ENCODE measurements around the gene AZU1. TPM values are rescaled to one million over a fixed set of nuclear protein-coding genes. Genes with fewer than 3 reads are reported as not detected.
A peak's percentile ranks its signal among the peaks of the same experiment; 100 is the strongest.

Gene AZU1
- total RNA-seq, 1 experiment from 2014 or later = 5.8 TPM

DNA sequence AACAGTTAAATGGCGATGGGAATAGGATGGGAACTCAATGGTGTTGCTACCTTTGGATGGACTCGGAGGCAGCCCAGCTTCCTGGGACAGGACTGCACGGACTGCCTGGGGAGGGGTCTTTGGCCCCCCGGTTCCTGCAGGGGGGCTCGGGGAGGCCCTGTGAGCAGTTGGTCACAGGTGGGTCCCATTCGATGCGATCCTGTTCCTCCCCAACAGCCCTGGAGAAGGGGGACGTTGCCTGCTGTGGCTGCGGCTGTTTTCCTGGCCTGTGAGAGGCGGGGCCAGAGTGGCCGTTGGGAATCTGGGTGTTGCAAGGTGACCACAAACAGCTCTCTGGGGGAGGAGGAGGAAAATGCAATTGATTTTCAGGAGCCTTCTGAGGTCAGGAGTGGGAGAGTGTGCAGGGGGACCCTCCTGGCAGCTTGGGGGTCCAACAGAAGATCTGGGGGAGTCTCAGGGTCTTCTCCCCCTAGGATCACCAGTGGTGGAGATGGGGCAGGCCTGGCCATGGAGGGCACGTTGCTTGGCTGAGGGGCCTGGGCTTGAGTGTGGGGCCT lies 4.0 kb upstream of the AZU1 start:
- peak overlapping the region; percentile 90 for H3K27ac ChIP-seq (ENCODE audit: low read length)
- peaks cover 10% of the 10 kb centered on the region for H3K4me1 ChIP-seq (ENCODE audit: control insufficient read depth, insufficient read depth, low read length)
- peak overlapping the region in 1 of 2 experiments; percentile 15; a peak in 1 of 4 replicates for H3K4me3 ChIP-seq (ENCODE audit: low read depth in 2 of 2, low read length in 2 of 2)
- no peaks in the 10 kb centered on the region for H3K27me3 ChIP-seq (ENCODE audit: control insufficient read depth, insufficient read depth, low read length)
- in situ Hi-C loops (cut with HindIII; ENCODE audit: low pct_unique_long_range_greater_than_20kb, low sequenced_read_pairs) (no loop called here), intact Hi-C loops (cut with micrococcal nuclease; ENCODE audit: unreplicated experiment) (no loop called here)
- DNase-seq (ENCODE audit: low read depth, low spot score) = no peak
- no peaks in the 10 kb centered on the region for H3K9me3 ChIP-seq (ENCODE audit: control insufficient read depth, insufficient read depth, low read depth, low read length)
- TSS peak; percentile 97 for BruUV-seq (replicated peaks)
- ChIA-PET POLR2A (no interaction called here), CTCF (no interaction called here)
- TF ChIP-seq TCF7L2 (IDR thresholded peaks at IDR 0.05; ENCODE audit: low read depth, low read length) (no peak), POLR2AphosphoS5 (IDR thresholded peaks at IDR 0.05; ENCODE audit: low read depth, low read length) (0 out of 2 replicates have a peak, but pooled peaks have one; percentile 21), SIN3A (IDR thresholded peaks at IDR 0.05; ENCODE audit: borderline replicate concordance, insufficient read depth, low read depth, low read length) (no peak)
- TF ChIP-seq, protein P1, sequence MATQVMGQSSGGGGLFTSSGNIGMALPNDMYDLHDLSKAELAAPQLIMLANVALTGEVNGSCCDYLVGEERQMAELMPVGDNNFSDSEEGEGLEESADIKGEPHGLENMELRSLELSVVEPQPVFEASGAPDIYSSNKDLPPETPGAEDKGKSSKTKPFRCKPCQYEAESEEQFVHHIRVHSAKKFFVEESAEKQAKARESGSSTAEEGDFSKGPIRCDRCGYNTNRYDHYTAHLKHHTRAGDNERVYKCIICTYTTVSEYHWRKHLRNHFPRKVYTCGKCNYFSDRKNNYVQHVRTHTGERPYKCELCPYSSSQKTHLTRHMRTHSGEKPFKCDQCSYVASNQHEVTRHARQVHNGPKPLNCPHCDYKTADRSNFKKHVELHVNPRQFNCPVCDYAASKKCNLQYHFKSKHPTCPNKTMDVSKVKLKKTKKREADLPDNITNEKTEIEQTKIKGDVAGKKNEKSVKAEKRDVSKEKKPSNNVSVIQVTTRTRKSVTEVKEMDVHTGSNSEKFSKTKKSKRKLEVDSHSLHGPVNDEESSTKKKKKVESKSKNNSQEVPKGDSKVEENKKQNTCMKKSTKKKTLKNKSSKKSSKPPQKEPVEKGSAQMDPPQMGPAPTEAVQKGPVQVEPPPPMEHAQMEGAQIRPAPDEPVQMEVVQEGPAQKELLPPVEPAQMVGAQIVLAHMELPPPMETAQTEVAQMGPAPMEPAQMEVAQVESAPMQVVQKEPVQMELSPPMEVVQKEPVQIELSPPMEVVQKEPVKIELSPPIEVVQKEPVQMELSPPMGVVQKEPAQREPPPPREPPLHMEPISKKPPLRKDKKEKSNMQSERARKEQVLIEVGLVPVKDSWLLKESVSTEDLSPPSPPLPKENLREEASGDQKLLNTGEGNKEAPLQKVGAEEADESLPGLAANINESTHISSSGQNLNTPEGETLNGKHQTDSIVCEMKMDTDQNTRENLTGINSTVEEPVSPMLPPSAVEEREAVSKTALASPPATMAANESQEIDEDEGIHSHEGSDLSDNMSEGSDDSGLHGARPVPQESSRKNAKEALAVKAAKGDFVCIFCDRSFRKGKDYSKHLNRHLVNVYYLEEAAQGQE (IDR thresholded peaks at IDR 0.05; ENCODE audit: insufficient read depth in 1 of 2, low read depth in 2 of 2, low read length in 1 of 2) = no peak
- TF ChIP-seq, protein P2, sequence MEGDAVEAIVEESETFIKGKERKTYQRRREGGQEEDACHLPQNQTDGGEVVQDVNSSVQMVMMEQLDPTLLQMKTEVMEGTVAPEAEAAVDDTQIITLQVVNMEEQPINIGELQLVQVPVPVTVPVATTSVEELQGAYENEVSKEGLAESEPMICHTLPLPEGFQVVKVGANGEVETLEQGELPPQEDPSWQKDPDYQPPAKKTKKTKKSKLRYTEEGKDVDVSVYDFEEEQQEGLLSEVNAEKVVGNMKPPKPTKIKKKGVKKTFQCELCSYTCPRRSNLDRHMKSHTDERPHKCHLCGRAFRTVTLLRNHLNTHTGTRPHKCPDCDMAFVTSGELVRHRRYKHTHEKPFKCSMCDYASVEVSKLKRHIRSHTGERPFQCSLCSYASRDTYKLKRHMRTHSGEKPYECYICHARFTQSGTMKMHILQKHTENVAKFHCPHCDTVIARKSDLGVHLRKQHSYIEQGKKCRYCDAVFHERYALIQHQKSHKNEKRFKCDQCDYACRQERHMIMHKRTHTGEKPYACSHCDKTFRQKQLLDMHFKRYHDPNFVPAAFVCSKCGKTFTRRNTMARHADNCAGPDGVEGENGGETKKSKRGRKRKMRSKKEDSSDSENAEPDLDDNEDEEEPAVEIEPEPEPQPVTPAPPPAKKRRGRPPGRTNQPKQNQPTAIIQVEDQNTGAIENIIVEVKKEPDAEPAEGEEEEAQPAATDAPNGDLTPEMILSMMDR (IDR thresholded peaks at IDR 0.05) = no peak
- H3K36me3 ChIP-seq (ENCODE audit: control insufficient read depth, insufficient read depth, low read length) = no peaks in the 10 kb centered on the region
- peak; percentile 79 for ATAC-seq

DNA sequence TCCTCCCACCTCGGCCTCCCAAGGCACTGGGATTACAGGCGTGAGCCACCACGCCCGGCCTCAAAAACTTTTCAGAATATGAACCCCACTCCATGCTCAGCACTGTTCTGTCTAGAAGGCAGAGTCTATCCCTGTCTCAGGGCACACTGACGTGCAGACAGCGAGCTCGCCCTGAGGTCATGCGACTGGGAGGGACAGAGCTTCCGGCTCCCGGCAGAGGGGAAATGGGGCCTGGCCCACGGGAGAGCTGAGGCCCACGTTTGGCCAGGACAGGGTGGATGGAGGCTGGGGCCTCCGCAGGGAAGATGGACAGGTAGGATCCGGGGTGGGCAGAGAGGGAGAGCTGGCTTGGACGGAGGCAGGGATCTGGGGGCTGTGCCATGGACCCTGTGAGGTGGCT lies 2.8 kb upstream of the AZU1 start:
- POLR2A ChIA-PET = no interaction called here
- intact Hi-C loops (cut with micrococcal nuclease; ENCODE audit: unreplicated experiment) (no loop called here), in situ Hi-C loops (cut with HindIII; ENCODE audit: low pct_unique_long_range_greater_than_20kb, low sequenced_read_pairs) (no loop called here)
- ATAC-seq (no peak), DNase-seq (ENCODE audit: low read depth, low spot score) (no peak)
- Histone ChIP-seq H3K9me3 (ENCODE audit: control insufficient read depth, insufficient read depth, low read depth, low read length) (no peaks in the 10 kb centered on the region), H3K27ac (ENCODE audit: low read length) (peak overlapping the region; percentile 66; the same call in 1 of the 2 replicates), H3K36me3 (ENCODE audit: control insufficient read depth, insufficient read depth, low read length) (no peaks in the 10 kb centered on the region), H3K4me3 (ENCODE audit: low read depth in 2 of 2, low read length in 2 of 2) (no peak overlapping the region), H3K4me1 (ENCODE audit: control insufficient read depth, insufficient read depth, low read length) (peaks cover 10% of the 10 kb centered on the region), H3K27me3 (ENCODE audit: control insufficient read depth, insufficient read depth, low read length) (no peaks in the 10 kb centered on the region)
- BruUV-seq (replicated peaks) = no TSS peak
- CTCF ChIA-PET = no interaction called here
- TF ChIP-seq, protein P1 (IDR thresholded peaks at IDR 0.05; ENCODE audit: insufficient read depth in 1 of 2, low read depth in 2 of 2, low read length in 1 of 2) = no peak
- no peak for TF ChIP-seq POLR2AphosphoS5 (IDR thresholded peaks at IDR 0.05; ENCODE audit: low read depth, low read length)
- TF ChIP-seq TCF7L2 (IDR thresholded peaks at IDR 0.05; ENCODE audit: low read depth, low read length) = no peak
- no peak for TF ChIP-seq SIN3A (IDR thresholded peaks at IDR 0.05; ENCODE audit: borderline replicate concordance, insufficient read depth, low read depth, low read length)
- TF ChIP-seq, protein P2 (IDR thresholded peaks at IDR 0.05) = no peak
